HCT116 (cell line): Measurements from ENCODE around the gene ATAT1. TPM values are rescaled to one million over a fixed set of nuclear protein-coding genes. Genes with fewer than 3 reads are reported as not detected.

Experiments used
- ATAC-seq: fragments of 200-7000 bp; cut with Tn5 transposase; 2 replicates; pipeline ENCODE4 v1.9.1; 2020; ENCODE audit warnings: mild to moderate bottlenecking, moderate library complexity
- BruUV-seq: library from RNA; stranded (reverse); fragments of 400-500 nt; replicated peaks from 2 replicates; lab custom pipeline; 2021; lab: Mats Ljungman, UMichigan
- CTCF ChIA-PET: fragments of 300-600 bp; sonication (Branson Sonifier 250); formaldehyde crosslinking; loops from one replicate; lab custom pipeline; 2021; ENCODE audit warnings: antibody characterized with exemption; lab: Charles Lee
- POLR2A ChIA-PET: fragments of 300-600, 350-600 bp; sonication (Branson Sonifier 250); formaldehyde crosslinking; loops from one replicate; lab custom pipeline; 2021; ENCODE audit warnings: antibody characterized with exemption; lab: Charles Lee
- RAD21 ChIA-PET, 2 experiments: fragments of 300-600 bp; sonication (Branson Sonifier 250); formaldehyde crosslinking; loops; one replicate each; lab custom pipeline; 2023; ENCODE audit warnings: low total read pairs in 2 of 2; ENCODE audit not compliant: uncharacterized antibody in 2 of 2, unreplicated experiment in 2 of 2, low non-redundant PET in 1 of 2; lab: Charles Lee
- DNase-seq: peaks from one replicate; pipeline ENCODE4 v3.0.0-alpha.2; 2010; ENCODE audit warnings: low read depth, low spot score
- H2AFZ ChIP-seq: fragments of 200-600 bp; shearing (Covaris generic), sonication (generic); 2 replicates; pipeline ENCODE4 v1.6.1; 2017; ENCODE audit warnings: low read depth, mixed run types, mixed read lengths, antibody characterized with exemption, low read length; ENCODE audit not compliant: poor library complexity, severe bottlenecking
- H3K27ac ChIP-seq: 2 replicates; pipeline ENCODE4 v1.5.1; 2012; ENCODE audit warnings: low read depth, low read length
- H3K27me3 ChIP-seq: fragments of 200-600 bp; sonication (generic); 2 replicates; pipeline ENCODE4 v1.6.1; 2016; ENCODE audit warnings: mixed run types, low read length, mixed read lengths; ENCODE audit not compliant: insufficient read depth
- H3K36me3 ChIP-seq, 2 experiments: fragments of 200-500 bp in 1 of 2; fragments of 200-600 bp in 1 of 2; sonication (Bioruptor generic) in 1 of 2; sonication (generic) in 1 of 2; 2 replicates each; pipeline versions ENCODE4 v1.5.1 to v1.6.1; 2014 to 2016; ENCODE audit warnings: low read length in 2 of 2, inconsistent platforms in 1 of 2, mixed read lengths in 1 of 2, mixed run types in 1 of 2; ENCODE audit not compliant: insufficient read depth in 2 of 2, control insufficient read depth in 1 of 2
- H3K4me1 ChIP-seq, 2 experiments: fragments of 200-600 bp in 1 of 2; sonication (generic) in 1 of 2; 2 replicates each; pipeline versions ENCODE4 v1.5.1 to v1.6.1; 2012 to 2017; ENCODE audit warnings: low read length in 2 of 2, inconsistent platforms in 1 of 2, mild to moderate bottlenecking in 1 of 2, mixed read lengths in 1 of 2, mixed run types in 1 of 2, moderate library complexity in 1 of 2; ENCODE audit not compliant: insufficient read depth in 2 of 2, control insufficient read depth in 1 of 2
- H3K4me2 ChIP-seq: fragments of 200-600 bp; sonication (generic); 2 replicates; pipeline ENCODE4 v1.6.1; 2017; ENCODE audit warnings: mixed run types, low read length, mixed read lengths
- H3K4me3 ChIP-seq, 2 experiments: fragments of 200-600 bp in 1 of 2; sonication (generic) in 1 of 2; replicated peaks in 1 of 2; 2 replicates each; pipeline ENCODE4 v1.5.1; 2011 to 2016; ENCODE audit warnings: low read length in 2 of 2, control low read depth in 1 of 2, low read depth in 1 of 2, mild to moderate bottlenecking in 1 of 2, mixed read lengths in 1 of 2, mixed run types in 1 of 2
- H3K79me2 ChIP-seq: fragments of 200-600 bp; sonication (generic); 2 replicates; pipeline ENCODE4 v1.6.1; 2017; ENCODE audit warnings: mild to moderate bottlenecking, mixed run types, low read length, moderate library complexity, mixed read lengths; ENCODE audit not compliant: insufficient read depth
- H3K9ac ChIP-seq: fragments of 200-600 bp; sonication (generic); 2 replicates; pipeline ENCODE4 v1.6.1; 2016; ENCODE audit warnings: low read length, mixed read lengths
- H3K9me2 ChIP-seq: fragments of 200-600 bp; sonication (generic), shearing (Covaris generic); 2 replicates; pipeline ENCODE4 v1.6.1; 2017; ENCODE audit warnings: mixed run types, mild to moderate bottlenecking, moderate library complexity; ENCODE audit not compliant: insufficient read depth
- H3K9me3 ChIP-seq, 2 experiments: fragments of 200-500 bp in 1 of 2; fragments of 200-600 bp in 1 of 2; sonication (Bioruptor generic) in 1 of 2; sonication (generic) in 1 of 2; 2 replicates each; pipeline ENCODE4 v1.6.1; 2014 to 2017; ENCODE audit warnings: low read length in 2 of 2, mixed read lengths in 2 of 2, inconsistent platforms in 1 of 2, low read depth in 1 of 2, mild to moderate bottlenecking in 1 of 2, mixed run types in 1 of 2, moderate library complexity in 1 of 2; ENCODE audit not compliant: control insufficient read depth in 1 of 2, insufficient read depth in 1 of 2
- H4K20me1 ChIP-seq: fragments of 200-600 bp; sonication (generic), shearing (Covaris generic); 2 replicates; pipeline ENCODE4 v1.6.1; 2017; ENCODE audit warnings: mixed run types, mild to moderate bottlenecking, moderate library complexity; ENCODE audit not compliant: insufficient read depth
- CEBPB ChIP-seq: IDR thresholded peaks from 2 replicates; pipeline ENCODE4 v1.6.1; 2012; ENCODE audit warnings: low read depth
- EGR1 ChIP-seq: IDR thresholded peaks from 2 replicates; pipeline ENCODE4 v1.6.1; 2012; ENCODE audit warnings: low read depth
- POLR2AphosphoS5 ChIP-seq: IDR thresholded peaks from 2 replicates; pipeline ENCODE4 v1.6.1; 2011; ENCODE audit warnings: mild to moderate bottlenecking, low read depth, low read length, moderate library complexity
- SRF ChIP-seq: IDR thresholded peaks from 2 replicates; pipeline ENCODE4 v1.6.1; 2012; ENCODE audit warnings: low read depth
- intact Hi-C: fragments of 100-400 bp; cut with micrococcal nuclease; formaldehyde crosslinking; loops from 2 replicates; pipeline ENCODE4 v1.10.0; 2022
- total RNA-seq: library from RNA; stranded (reverse); gene quantifications from one replicate; pipeline ENCODE4 v1.2.1, GENCODE V29; 2021; ENCODE audit not compliant: unreplicated experiment
- TF ChIP-seq, protein P1 (sequence below): IDR thresholded peaks from 2 replicates; pipeline ENCODE4 v1.6.1; 2011; ENCODE audit warnings: mild to moderate bottlenecking, low read length, moderate library complexity; ENCODE audit not compliant: insufficient replicate concordance; ENCODE audit errors: extremely low read depth
- TF ChIP-seq, protein P2 (sequence below): IDR thresholded peaks from 2 replicates; pipeline ENCODE4 v1.6.1; 2012

The ATAT1 gene
- total RNA-seq, 1 experiment from 2014 or later: 19.8 TPM

DNA sequence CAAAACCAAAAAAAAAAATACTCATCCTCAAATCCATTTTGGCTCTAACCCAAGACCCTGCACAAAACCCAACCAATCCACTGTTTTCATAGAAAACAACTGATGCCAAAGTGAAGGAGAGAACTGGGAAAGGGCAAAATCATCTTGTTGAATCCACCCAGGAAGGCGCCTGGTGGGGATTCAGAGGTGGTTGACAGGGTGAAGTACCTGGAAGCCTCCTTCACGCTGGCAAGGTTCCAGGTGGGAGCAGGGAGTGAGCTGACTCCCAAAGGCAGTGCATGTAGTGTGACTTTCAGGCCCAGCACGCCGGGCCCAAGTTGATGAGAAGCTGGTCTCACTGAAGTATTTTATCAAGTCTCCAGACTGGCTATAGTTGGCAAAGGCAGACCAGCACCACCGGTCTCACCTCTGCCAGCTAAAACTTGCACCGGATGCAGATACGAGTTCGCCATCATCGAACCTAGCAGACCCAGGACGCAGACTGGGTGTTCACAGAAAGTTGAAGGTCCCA lies 26.2 kb upstream of the ATAT1 start:
- Histone ChIP-seq H3K4me3 (no peak overlapping the region), H3K27me3 (no peaks in the 10 kb centered on the region), H4K20me1 (no peaks in the 10 kb centered on the region)
- TF ChIP-seq, protein P1, sequence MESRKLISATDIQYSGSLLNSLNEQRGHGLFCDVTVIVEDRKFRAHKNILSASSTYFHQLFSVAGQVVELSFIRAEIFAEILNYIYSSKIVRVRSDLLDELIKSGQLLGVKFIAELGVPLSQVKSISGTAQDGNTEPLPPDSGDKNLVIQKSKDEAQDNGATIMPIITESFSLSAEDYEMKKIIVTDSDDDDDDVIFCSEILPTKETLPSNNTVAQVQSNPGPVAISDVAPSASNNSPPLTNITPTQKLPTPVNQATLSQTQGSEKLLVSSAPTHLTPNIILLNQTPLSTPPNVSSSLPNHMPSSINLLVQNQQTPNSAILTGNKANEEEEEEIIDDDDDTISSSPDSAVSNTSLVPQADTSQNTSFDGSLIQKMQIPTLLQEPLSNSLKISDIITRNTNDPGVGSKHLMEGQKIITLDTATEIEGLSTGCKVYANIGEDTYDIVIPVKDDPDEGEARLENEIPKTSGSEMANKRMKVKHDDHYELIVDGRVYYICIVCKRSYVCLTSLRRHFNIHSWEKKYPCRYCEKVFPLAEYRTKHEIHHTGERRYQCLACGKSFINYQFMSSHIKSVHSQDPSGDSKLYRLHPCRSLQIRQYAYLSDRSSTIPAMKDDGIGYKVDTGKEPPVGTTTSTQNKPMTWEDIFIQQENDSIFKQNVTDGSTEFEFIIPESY: no peak
- TF ChIP-seq, protein P2, sequence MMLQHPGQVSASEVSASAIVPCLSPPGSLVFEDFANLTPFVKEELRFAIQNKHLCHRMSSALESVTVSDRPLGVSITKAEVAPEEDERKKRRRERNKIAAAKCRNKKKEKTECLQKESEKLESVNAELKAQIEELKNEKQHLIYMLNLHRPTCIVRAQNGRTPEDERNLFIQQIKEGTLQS: no peak
- no peak for TF ChIP-seq EGR1
- TF ChIP-seq POLR2AphosphoS5: peak; percentile 56
- no peak for TF ChIP-seq CEBPB
- TF ChIP-seq SRF: no peak
- TF ChIP-seq, all 23 proteins: peak for 1
- intact Hi-C loops: no loop called here
- no TSS peak for BruUV-seq
- Histone ChIP-seq H3K79me2 (no peaks in the 10 kb centered on the region; the same call in 1 of the 2 replicates), H3K4me2 (no peak overlapping the region), H3K9me2 (no peaks in the 10 kb centered on the region), H2AFZ (no peak overlapping the region), H3K27ac (no peak overlapping the region), H3K36me3 (peaks cover 34 to 47% of the 10 kb centered on the region in 2 experiments), H3K9me3 (no peaks in the 10 kb centered on the region), H3K9ac (no peak overlapping the region), H3K4me1 (peaks cover 0 to 12% of the 10 kb centered on the region in 2 experiments; a peak in 2 of 4 replicates)
- ChIA-PET POLR2A (interaction anchor here (0.6 to 4.2 kb wide), 6 partner anchors 7 to 130 kb away, joined by 3 to 28 read pairs (median 6); no protein-coding TSS in a partner anchor), RAD21 (no interaction called here), CTCF (interaction anchor here (1.3 to 1.5 kb wide), 2 partner anchors 10 to 130 kb away, joined by 3 read pairs; no protein-coding TSS in a partner anchor)
- DNase-seq (no peak), ATAC-seq (no peak)
